SK-N-SH (cell line): ENCODE data around the gene IL17RB. TPM values are rescaled to one million over a fixed set of nuclear protein-coding genes. Genes with fewer than 3 reads are reported as not detected.

Source experiments
- CTCF ChIA-PET: fragments of 300-600, 350-600 bp; formaldehyde crosslinking; extraction: SDS; loops from one replicate; lab custom pipeline; 2021; lab: Yijun Ruan, JAX
- POLR2A ChIA-PET: fragments of 350-600 bp; sonication (Branson Sonifier 250); formaldehyde crosslinking; extraction: SDS; loops from one replicate; lab custom pipeline; 2020; ENCODE audit warnings: antibody characterized with exemption, inconsistent platforms; lab: Yijun Ruan, JAX
- DNase-seq: peaks from one replicate; pipeline ENCODE4 v3.0.0; 2012
- H2AFZ ChIP-seq: fragments of 200-600 bp; sonication (generic); 2 replicates; pipeline ENCODE4 v1.8.1; 2016; ENCODE audit warnings: antibody characterized with exemption, mild to moderate bottlenecking, low read depth
- H3F3A ChIP-seq: fragments of 200-600 bp; sonication (generic); replicated peaks from 2 replicates; pipeline ENCODE3; 2016; ENCODE audit warnings: antibody characterized with exemption, mild to moderate bottlenecking; ENCODE audit not compliant: insufficient read depth
- H3K27ac ChIP-seq, 2 experiments: fragments of 200-500 bp in 1 of 2; fragments of 200-600 bp in 1 of 2; sonication (Bioruptor generic) in 1 of 2; sonication (generic), shearing (Covaris generic) in 1 of 2; 2 replicates each; pipeline versions ENCODE4 v1.5.1 to v1.6.1; 2014 to 2016; ENCODE audit warnings: low read depth in 2 of 2, inconsistent platforms in 1 of 2, low read length in 1 of 2, mild to moderate bottlenecking in 1 of 2, mixed read lengths in 1 of 2
- H3K27me3 ChIP-seq: fragments of 200-600 bp; sonication (generic), shearing (Covaris generic); 2 replicates; pipeline ENCODE4 v1.6.1; 2016; ENCODE audit warnings: mixed run types; ENCODE audit not compliant: insufficient read depth
- H3K36me3 ChIP-seq, 2 experiments: fragments of 200-500 bp in 1 of 2; fragments of 200-600 bp in 1 of 2; sonication (Bioruptor generic) in 1 of 2; sonication (generic) in 1 of 2; replicated peaks in 1 of 2; 2 replicates each; pipeline versions ENCODE3 to v1.5.1; 2014 to 2016; ENCODE audit warnings: low read length in 1 of 2, mild to moderate bottlenecking in 1 of 2; ENCODE audit not compliant: insufficient read depth in 2 of 2, control insufficient read depth in 1 of 2
- H3K4me1 ChIP-seq, 2 experiments: fragments of 200-500 bp in 1 of 2; fragments of 200-600 bp in 1 of 2; sonication (Bioruptor generic) in 1 of 2; sonication (generic), shearing (Covaris generic) in 1 of 2; 2 replicates each; pipeline versions ENCODE4 v1.5.1 to v1.6.1; 2014 to 2016; ENCODE audit warnings: low read depth in 1 of 2, low read length in 1 of 2, mixed run types in 1 of 2; ENCODE audit not compliant: insufficient read depth in 2 of 2, control insufficient read depth in 1 of 2
- H3K4me2 ChIP-seq: fragments of 200-600 bp; sonication (generic), shearing (Covaris generic); 2 replicates; pipeline ENCODE4 v1.6.1; 2017; ENCODE audit warnings: mixed run types
- H3K4me3 ChIP-seq, 2 experiments: fragments of 200-500 bp in 1 of 2; fragments of 200-600 bp in 1 of 2; sonication (Bioruptor generic) in 1 of 2; sonication (generic), shearing (Covaris generic) in 1 of 2; 2 replicates each; pipeline versions ENCODE4 v1.5.1 to v1.8.1; 2014 to 2016; ENCODE audit warnings: low read depth in 2 of 2, inconsistent platforms in 1 of 2, low read length in 1 of 2, mild to moderate bottlenecking in 1 of 2, mixed read lengths in 1 of 2, moderate library complexity in 1 of 2
- H3K79me2 ChIP-seq: fragments of 200-600 bp; sonication (generic); 2 replicates; pipeline ENCODE4 v1.8.1; 2017; ENCODE audit warnings: mild to moderate bottlenecking; ENCODE audit not compliant: insufficient read depth
- H3K9ac ChIP-seq: fragments of 200-600 bp; sonication (generic); 2 replicates; pipeline ENCODE4 v1.6.1; 2017; ENCODE audit warnings: mixed run types
- H3K9me2 ChIP-seq: fragments of 200-600 bp; sonication (generic); 2 replicates; pipeline ENCODE4 v1.6.1; 2017; ENCODE audit warnings: mixed run types
- H3K9me3 ChIP-seq: fragments of 200-600 bp; sonication (generic); 2 replicates; pipeline ENCODE4 v1.6.1; 2017; ENCODE audit warnings: mixed run types, mild to moderate bottlenecking, moderate library complexity
- H4K20me1 ChIP-seq: fragments of 200-600 bp; sonication (generic); 2 replicates; pipeline ENCODE4 v1.6.1; 2017; ENCODE audit warnings: mild to moderate bottlenecking, mixed run types; ENCODE audit not compliant: insufficient read depth
- ELF1 ChIP-seq: IDR thresholded peaks from 2 replicates; pipeline ENCODE4 v1.4.0; 2012
- EP300 ChIP-seq, 2 experiments: IDR thresholded peaks; 2 replicates each; pipeline versions ENCODE4 v1.4.0 to v1.6.1; 2012; ENCODE audit warnings: borderline replicate concordance in 1 of 2, low read depth in 1 of 2, low read length in 1 of 2
- EZH2phosphoT487 ChIP-seq: fragments of 200-600 bp; sonication (generic); IDR thresholded peaks from 2 replicates; pipeline ENCODE4 v1.6.1; 2017; ENCODE audit warnings: low read depth, mixed run types, mild to moderate bottlenecking, antibody characterized with exemption, moderate library complexity, borderline replicate concordance
- FOSL2 ChIP-seq: IDR thresholded peaks from 2 replicates; pipeline ENCODE4 v1.4.0; 2012; ENCODE audit warnings: low read depth, mild to moderate bottlenecking, moderate library complexity, borderline replicate concordance
- GABPA ChIP-seq: IDR thresholded peaks from 2 replicates; pipeline ENCODE4 v1.4.0; 2012; ENCODE audit warnings: low read depth, mild to moderate bottlenecking
- GATA2 ChIP-seq: sonication (generic); formaldehyde crosslinking; IDR thresholded peaks from 2 replicates; pipeline ENCODE4 v1.5.0; 2020; ENCODE audit warnings: mild to moderate bottlenecking, missing genetic modification reagents
- MEF2A ChIP-seq: IDR thresholded peaks from 2 replicates; pipeline ENCODE4 v1.4.0; 2012; ENCODE audit warnings: low read depth, borderline replicate concordance
- NFIC ChIP-seq: IDR thresholded peaks from 2 replicates; pipeline ENCODE4 v1.4.0; 2012; ENCODE audit warnings: borderline replicate concordance
- POLR2AphosphoS5 ChIP-seq: IDR thresholded peaks from 2 replicates; pipeline ENCODE4 v1.6.1; 2012; ENCODE audit warnings: low read depth, low read length
- RAD21 ChIP-seq: IDR thresholded peaks from 2 replicates; pipeline ENCODE4 v1.6.1; 2012; ENCODE audit warnings: mild to moderate bottlenecking, low read length
- RCOR1 ChIP-seq: fragments of 150-350 bp; IDR thresholded peaks from 2 replicates; pipeline ENCODE4 v1.6.1; 2017; ENCODE audit warnings: antibody characterized with exemption, low read length
- RFX5 ChIP-seq: IDR thresholded peaks from 2 replicates; pipeline ENCODE4 v1.6.1; 2012; ENCODE audit warnings: mild to moderate bottlenecking, improper control_type of control experiment, low read length
- RXRA ChIP-seq: IDR thresholded peaks from 2 replicates; pipeline ENCODE4 v1.4.0; 2012; ENCODE audit warnings: low read depth, mild to moderate bottlenecking, borderline replicate concordance
- SIN3A ChIP-seq: IDR thresholded peaks from 2 replicates; pipeline ENCODE4 v1.6.1; 2012; ENCODE audit warnings: low read depth, mild to moderate bottlenecking, low read length, moderate library complexity, borderline replicate concordance
- SMC3 ChIP-seq: IDR thresholded peaks from 2 replicates; pipeline ENCODE4 v1.6.1; 2012; ENCODE audit warnings: low read depth, low read length, improper control_type of control experiment
- TCF12 ChIP-seq: IDR thresholded peaks from 2 replicates; pipeline ENCODE4 v1.4.0; 2012
- TEAD4 ChIP-seq: IDR thresholded peaks from 2 replicates; pipeline ENCODE4 v1.4.0; 2012; ENCODE audit warnings: mild to moderate bottlenecking, borderline replicate concordance; ENCODE audit not compliant: insufficient read depth
- USF1 ChIP-seq: IDR thresholded peaks from 2 replicates; pipeline ENCODE4 v1.4.0; 2012; ENCODE audit warnings: low read depth, borderline replicate concordance
- WGBS: methylation state at CpG from one replicate; pipeline ENCODE4 v1.1.6; 2017; ENCODE audit warnings: low lambda C conversion rate; 5-methylcytosine and 5-hydroxymethylcytosine counted together
- polyA plus RNA-seq, 3 experiments: library from polyadenylated mRNA; depleted of rRNA; stranded (reverse); fragments of >200 nt; gene quantifications; 2 replicates each; pipeline ENCODE4 v1.2.3, GENCODE V29; 2012
- TF ChIP-seq, protein P1 (sequence below): fragments of 150-350 bp; IDR thresholded peaks from 2 replicates; pipeline ENCODE4 v1.6.1; 2017; ENCODE audit warnings: antibody characterized with exemption, low read length, low read depth, borderline replicate concordance

Gene IL17RB
- polyA plus RNA-seq, 1 of the 3 experiments (the other 2 are of a cell fraction), result 0.10 TPM

GRCh38 chr3:53830944-53831343 is 15.4 kb upstream of the IL17RB start:
- Histone ChIP-seq H3K79me2 (no peaks in the 10 kb centered on the region), H4K20me1 (no peaks in the 10 kb centered on the region), H2AFZ (no peak overlapping the region), H3K27ac (no peak overlapping the region), H3K4me3 (no peak overlapping the region), H3F3A (no peaks in the 10 kb centered on the region), H3K27me3 (no peaks in the 10 kb centered on the region), H3K9me3 (no peaks in the 10 kb centered on the region), H3K4me1 (peaks cover 0 to 7% of the 10 kb centered on the region in 2 experiments; a peak in 1 of 4 replicates), H3K9me2 (no peaks in the 10 kb centered on the region), H3K4me2 (no peak overlapping the region), H3K9ac (no peak overlapping the region), H3K36me3 (no peaks in the 10 kb centered on the region)
- WGBS, result 46% methylated on average over 2 of the region's 6 CpGs
- TF ChIP-seq POLR2AphosphoS5 (no peak), TEAD4 (no peak), GATA2 (CRISPR knock-in tag) (no peak), USF1 (no peak), RAD21 (no peak), FOSL2 (no peak), RCOR1 (no peak), SMC3 (no peak), ELF1 (no peak), EZH2phosphoT487 (no peak), SIN3A (no peak), EP300 (IDR thresholded peaks at IDR 0.05; ENCODE audit: borderline replicate concordance in 1 of 2, low read depth in 1 of 2, low read length in 1 of 2) (no peak), TCF12 (no peak), RXRA (no peak), NFIC (no peak), RFX5 (no peak), MEF2A (no peak), GABPA (no peak)
- TF ChIP-seq, protein P1, sequence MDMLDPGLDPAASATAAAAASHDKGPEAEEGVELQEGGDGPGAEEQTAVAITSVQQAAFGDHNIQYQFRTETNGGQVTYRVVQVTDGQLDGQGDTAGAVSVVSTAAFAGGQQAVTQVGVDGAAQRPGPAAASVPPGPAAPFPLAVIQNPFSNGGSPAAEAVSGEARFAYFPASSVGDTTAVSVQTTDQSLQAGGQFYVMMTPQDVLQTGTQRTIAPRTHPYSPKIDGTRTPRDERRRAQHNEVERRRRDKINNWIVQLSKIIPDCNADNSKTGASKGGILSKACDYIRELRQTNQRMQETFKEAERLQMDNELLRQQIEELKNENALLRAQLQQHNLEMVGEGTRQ, result no peak
- CTCF ChIA-PET, result no interaction called here
- DNase-seq, result no peak
- POLR2A ChIA-PET, result no interaction called here

DNA sequence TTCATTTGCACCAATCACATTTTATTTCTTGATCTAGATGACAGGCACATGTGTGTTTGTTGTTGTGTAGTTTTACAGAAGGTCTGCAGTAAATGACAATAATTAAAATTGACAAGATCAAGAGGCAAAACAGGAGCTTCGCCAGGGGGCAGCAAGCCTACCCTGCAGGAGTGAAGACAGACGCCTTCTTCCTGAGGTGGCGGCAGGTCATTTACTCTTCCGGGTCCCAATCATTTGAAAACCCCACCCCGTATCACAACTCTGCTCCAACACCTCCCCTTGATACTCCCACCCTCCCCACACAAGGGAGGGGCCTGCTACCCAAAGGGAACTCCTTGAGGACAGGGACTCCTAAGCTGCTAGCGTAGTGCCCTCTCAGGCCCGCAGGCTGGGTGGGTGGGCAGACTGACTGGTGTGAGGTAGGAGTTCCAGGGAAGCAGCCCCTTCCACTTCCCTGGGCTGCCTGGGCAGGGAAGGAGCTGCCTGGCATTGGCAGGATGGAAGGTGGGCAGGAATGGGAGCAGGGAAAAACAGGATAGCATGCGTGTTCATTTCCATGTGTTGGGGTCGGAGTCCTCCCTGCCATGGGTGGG is 13.2 kb upstream of the IL17RB start:
- WGBS, result 81% methylated on average over 9 of the region's 9 CpGs
- Histone ChIP-seq H3K79me2 (no peaks in the 10 kb centered on the region), H3K27me3 (no peaks in the 10 kb centered on the region), H3K4me2 (no peak overlapping the region), H3K4me1 (peaks cover 0 to 7% of the 10 kb centered on the region in 2 experiments; a peak in 1 of 4 replicates), H3K27ac (no peak overlapping the region), H4K20me1 (no peaks in the 10 kb centered on the region), H3K36me3 (no peaks in the 10 kb centered on the region), H3K4me3 (no peak overlapping the region), H3K9me3 (no peaks in the 10 kb centered on the region), H3K9ac (no peak overlapping the region), H3F3A (no peaks in the 10 kb centered on the region), H3K9me2 (no peaks in the 10 kb centered on the region), H2AFZ (no peak overlapping the region)
- ChIA-PET POLR2A (interaction anchor here (0.7 kb wide), 1 partner anchor 10 kb away, joined by 3 read pairs; no protein-coding TSS in a partner anchor), CTCF (no interaction called here)
- no peak for DNase-seq
- TF ChIP-seq EP300 (IDR thresholded peaks at IDR 0.05; ENCODE audit: borderline replicate concordance in 1 of 2, low read depth in 1 of 2, low read length in 1 of 2) (no peak), GATA2 (CRISPR knock-in tag) (no peak)
- TF ChIP-seq, protein P1, result no peak
